PC-3 (cell line): ENCODE results near the gene RNF175. TPM values are rescaled to one million over a fixed set of nuclear protein-coding genes. Genes with fewer than 3 reads are reported as not detected.

Experiments used
- ATAC-seq: fragments of 200-7000 bp; cut with Tn5 transposase; 2 replicates; pipeline ENCODE4 v1.9.1; 2020; ENCODE audit warnings: mild to moderate bottlenecking, moderate library complexity
- BruUV-seq: library from RNA; stranded (reverse); fragments of 400-500 nt; replicated peaks from 2 replicates; lab custom pipeline; 2021; lab: Mats Ljungman, UMichigan
- CTCF ChIA-PET: fragments of 300-600 bp; sonication (Branson Sonifier 250); formaldehyde crosslinking; loops from one replicate; lab custom pipeline; 2022; ENCODE audit warnings: antibody characterized with exemption; lab: Charles Lee
- POLR2A ChIA-PET: fragments of 300-600 bp; sonication (Branson Sonifier 250); formaldehyde crosslinking; loops from one replicate; lab custom pipeline; 2022; ENCODE audit warnings: antibody characterized with exemption; ENCODE audit not compliant: unreplicated experiment; lab: Charles Lee
- DNase-seq: peaks from one replicate; pipeline ENCODE4 v3.0.0-alpha.2; 2015
- H2AFZ ChIP-seq: fragments of 300-600 bp; sonication (generic); 2 replicates; pipeline ENCODE4 v1.6.0; 2016; ENCODE audit warnings: antibody characterized with exemption, low read length
- H3F3A ChIP-seq: fragments of 300-600 bp; sonication (generic); one replicate; pipeline ENCODE4 v1.6.0; 2017; ENCODE audit warnings: antibody characterized with exemption, low read length, control low read depth, mild to moderate bottlenecking; ENCODE audit not compliant: unreplicated experiment
- H3K27ac ChIP-seq: fragments of 300-600 bp; sonication (generic); 2 replicates; pipeline ENCODE4 v1.5.1; 2016; ENCODE audit warnings: mild to moderate bottlenecking, low read length
- H3K27me3 ChIP-seq: fragments of 300-600 bp; sonication (generic); 2 replicates; pipeline ENCODE4 v1.6.1; 2016; ENCODE audit warnings: low read length, mixed read lengths
- H3K36me3 ChIP-seq: fragments of 300-600 bp; sonication (generic); 2 replicates; pipeline ENCODE4 v1.6.1; 2016; ENCODE audit warnings: low read depth, mixed run types, low read length, mixed read lengths
- H3K4me1 ChIP-seq: fragments of 300-600 bp; sonication (generic); 2 replicates; pipeline ENCODE4 v1.5.1; 2016; ENCODE audit warnings: low read length; ENCODE audit not compliant: insufficient read depth
- H3K4me2 ChIP-seq: fragments of 300-600 bp; sonication (generic); 2 replicates; pipeline ENCODE4 v1.6.0; 2016; ENCODE audit warnings: low read length
- H3K4me3 ChIP-seq: fragments of 300-600 bp; sonication (generic); 2 replicates; pipeline ENCODE4 v1.5.1; 2016; ENCODE audit warnings: mild to moderate bottlenecking, low read length, mixed read lengths
- H3K79me2 ChIP-seq: fragments of 300-600 bp; sonication (generic); 2 replicates; pipeline ENCODE4 v1.6.1; 2017; ENCODE audit warnings: low read length, mixed read lengths
- H3K9ac ChIP-seq: fragments of 300-600 bp; sonication (generic); 2 replicates; pipeline ENCODE4 v1.6.0; 2016; ENCODE audit warnings: mild to moderate bottlenecking, low read length
- H3K9me2 ChIP-seq: fragments of 300-600 bp; sonication (generic); replicated peaks from 2 replicates; pipeline ENCODE4 v1.6.1; 2016; ENCODE audit warnings: mixed run types, low read length, mixed read lengths
- H3K9me3 ChIP-seq: fragments of 300-600 bp; sonication (generic); 2 replicates; pipeline ENCODE4 v1.6.1; 2016; ENCODE audit warnings: low read length, mixed read lengths
- H4K20me1 ChIP-seq: fragments of 300-600 bp; sonication (generic); 2 replicates; pipeline ENCODE4 v1.6.1; 2016; ENCODE audit warnings: low read length, mixed read lengths
- EZH2 ChIP-seq: fragments of 300-600 bp; sonication (generic); IDR thresholded peaks from one replicate; pipeline ENCODE4 v1.6.1; 2017; ENCODE audit warnings: antibody characterized with exemption, mild to moderate bottlenecking, low read length; ENCODE audit not compliant: unreplicated experiment
- EZH2phosphoT487 ChIP-seq: fragments of 300-600 bp; sonication (generic); IDR thresholded peaks from 2 replicates; pipeline ENCODE4 v1.6.1; 2018; ENCODE audit warnings: mild to moderate bottlenecking, antibody characterized with exemption, low read length, borderline replicate concordance
- intact Hi-C: fragments of 100-400 bp; cut with micrococcal nuclease; formaldehyde crosslinking; loops from 2 replicates; pipeline ENCODE4 v1.9.0; 2023
- total RNA-seq: library from RNA; depleted of rRNA; stranded (reverse); fragments of >200 nt; gene quantifications from 2 replicates; pipeline ENCODE4 v1.2.3, GENCODE V29; 2014
- TF ChIP-seq, protein P1 (sequence below): fragments of 300-600 bp; sonication (generic); conservative IDR thresholded peaks from 2 replicates; pipeline ENCODE4 v1.5.1; 2017; ENCODE audit warnings: antibody characterized with exemption, low read depth, mild to moderate bottlenecking, low read length

The RNF175 gene
- total RNA-seq, 1 experiment from 2014 or later = not detected

DNA sequence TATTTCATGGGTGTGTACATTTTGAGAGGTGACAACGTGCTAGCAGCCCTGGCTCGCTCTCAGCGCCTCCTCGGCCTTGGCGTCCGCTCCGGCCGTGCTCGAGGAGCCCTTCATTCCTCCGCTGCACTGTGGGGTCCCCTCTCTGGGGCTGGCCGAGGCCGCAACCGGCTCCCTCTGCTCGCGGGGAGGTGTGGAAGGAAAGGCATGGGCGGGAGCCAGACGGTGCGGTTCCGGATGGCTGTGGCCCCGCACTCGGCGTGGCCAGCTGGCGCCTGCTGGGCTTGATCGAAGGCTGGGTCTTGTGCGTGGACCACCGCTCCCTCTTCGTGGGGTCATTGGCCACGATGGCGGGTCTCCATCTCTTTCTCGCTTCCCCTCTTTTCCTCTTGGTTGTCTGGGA lies 46.2 kb upstream of the RNF175 start:
- DNase-seq (no peak), ATAC-seq (no peak)
- no peak overlapping the region for H2AFZ ChIP-seq
- no peaks in the 10 kb centered on the region for H3F3A ChIP-seq
- CTCF ChIA-PET = no interaction called here
- H3K4me3 ChIP-seq = no peak overlapping the region
- no peaks in the 10 kb centered on the region for H3K4me1 ChIP-seq
- POLR2A ChIA-PET = no interaction called here
- H3K79me2 ChIP-seq = no peaks in the 10 kb centered on the region
- no peaks in the 10 kb centered on the region for H3K36me3 ChIP-seq
- H3K9ac ChIP-seq = no peak overlapping the region
- no peaks in the 10 kb centered on the region for H3K9me3 ChIP-seq
- BruUV-seq = no TSS peak
- H3K27ac ChIP-seq = no peak overlapping the region
- no peaks in the 10 kb centered on the region for H4K20me1 ChIP-seq
- H3K4me2 ChIP-seq = no peak overlapping the region
- no peak for TF ChIP-seq EZH2
- TF ChIP-seq EZH2phosphoT487 = no peak
- TF ChIP-seq, protein P1, sequence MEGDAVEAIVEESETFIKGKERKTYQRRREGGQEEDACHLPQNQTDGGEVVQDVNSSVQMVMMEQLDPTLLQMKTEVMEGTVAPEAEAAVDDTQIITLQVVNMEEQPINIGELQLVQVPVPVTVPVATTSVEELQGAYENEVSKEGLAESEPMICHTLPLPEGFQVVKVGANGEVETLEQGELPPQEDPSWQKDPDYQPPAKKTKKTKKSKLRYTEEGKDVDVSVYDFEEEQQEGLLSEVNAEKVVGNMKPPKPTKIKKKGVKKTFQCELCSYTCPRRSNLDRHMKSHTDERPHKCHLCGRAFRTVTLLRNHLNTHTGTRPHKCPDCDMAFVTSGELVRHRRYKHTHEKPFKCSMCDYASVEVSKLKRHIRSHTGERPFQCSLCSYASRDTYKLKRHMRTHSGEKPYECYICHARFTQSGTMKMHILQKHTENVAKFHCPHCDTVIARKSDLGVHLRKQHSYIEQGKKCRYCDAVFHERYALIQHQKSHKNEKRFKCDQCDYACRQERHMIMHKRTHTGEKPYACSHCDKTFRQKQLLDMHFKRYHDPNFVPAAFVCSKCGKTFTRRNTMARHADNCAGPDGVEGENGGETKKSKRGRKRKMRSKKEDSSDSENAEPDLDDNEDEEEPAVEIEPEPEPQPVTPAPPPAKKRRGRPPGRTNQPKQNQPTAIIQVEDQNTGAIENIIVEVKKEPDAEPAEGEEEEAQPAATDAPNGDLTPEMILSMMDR = no peak
- no peaks in the 10 kb centered on the region for H3K9me2 ChIP-seq
- peaks cover 12% of the 10 kb centered on the region; the same call in 1 of the 2 replicates for H3K27me3 ChIP-seq
- intact Hi-C loops = no loop called here

- Histone ChIP-seq H3K4me3 (no peak overlapping the region), H3K79me2 (no peaks in the 10 kb centered on the region), H2AFZ (no peak overlapping the region), H3K36me3 (no peaks in the 10 kb centered on the region), H3K4me2 (no peak overlapping the region), H3F3A (no peaks in the 10 kb centered on the region), H3K27ac (no peak overlapping the region), H3K27me3 (peaks cover 17% of the 10 kb centered on the region), H3K4me1 (no peaks in the 10 kb centered on the region), H4K20me1 (no peaks in the 10 kb centered on the region), H3K9me2 (no peaks in the 10 kb centered on the region), H3K9me3 (no peaks in the 10 kb centered on the region), H3K9ac (no peak overlapping the region)
- no peak for DNase-seq
- CTCF ChIA-PET = no interaction called here
- POLR2A ChIA-PET = no interaction called here
- no TSS peak for BruUV-seq
- intact Hi-C loops = no loop called here
- no peak for ATAC-seq
- no peak for TF ChIP-seq EZH2
Observed at GRCh38 chr4:153804722-153805121, 44.9 kb upstream of the RNF175 start.

DNA sequence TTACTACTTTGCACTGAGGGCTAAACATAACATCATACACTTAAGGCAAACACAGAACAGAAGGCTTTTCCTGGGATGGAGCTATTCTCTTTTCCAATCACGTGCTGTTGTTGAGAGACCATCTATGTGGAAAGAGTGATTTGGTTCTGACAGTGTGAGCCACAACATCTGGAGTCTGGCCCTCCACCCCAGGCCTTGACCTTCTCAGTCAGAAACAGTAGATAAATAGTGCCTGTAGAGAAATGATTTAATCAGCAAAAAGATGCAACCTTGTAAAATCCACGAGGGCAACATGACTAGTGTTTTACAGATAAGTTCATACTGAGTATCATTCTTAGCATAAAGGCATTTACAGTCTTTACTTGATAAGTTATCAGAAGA lies 39.9 kb upstream of the RNF175 start:
- BruUV-seq = no TSS peak
- Histone ChIP-seq H3K27ac (no peak overlapping the region), H3K79me2 (no peaks in the 10 kb centered on the region), H3K36me3 (no peaks in the 10 kb centered on the region), H4K20me1 (no peaks in the 10 kb centered on the region), H3K4me3 (no peak overlapping the region), H3K9me3 (no peaks in the 10 kb centered on the region), H3K4me1 (no peaks in the 10 kb centered on the region), H3K4me2 (no peak overlapping the region), H3F3A (no peaks in the 10 kb centered on the region), H3K27me3 (peaks cover 58% of the 10 kb centered on the region), H2AFZ (no peak overlapping the region), H3K9me2 (no peaks in the 10 kb centered on the region), H3K9ac (no peak overlapping the region)
- ATAC-seq = no peak
- POLR2A ChIA-PET = no interaction called here
- CTCF ChIA-PET = no interaction called here
- intact Hi-C loops = no loop called here
- no peak for DNase-seq
- TF ChIP-seq, protein P1 = no peak
- TF ChIP-seq EZH2phosphoT487 = no peak
- TF ChIP-seq EZH2 = no peak
